HEK293T (cell line): ENCODE measurements around the gene FBXL16.

Source experiments
- CTCF ChIA-PET: fragments of 350-600 bp; formaldehyde crosslinking; extraction: SDS; loops from one replicate; lab custom pipeline; 2021; ENCODE audit warnings: antibody characterized with exemption, inconsistent platforms; lab: Yijun Ruan, JAX
- POLR2A ChIA-PET: fragments of 350-600 bp; formaldehyde crosslinking; extraction: SDS; loops from one replicate; lab custom pipeline; 2020; ENCODE audit warnings: antibody characterized with exemption, inconsistent platforms; lab: Yijun Ruan, JAX
- DNase-seq: peaks from one replicate; pipeline ENCODE4 v3.0.0; 2012; ENCODE audit warnings: mixed read lengths; ENCODE audit errors: extremely low spot score
- ARNT ChIP-seq: fragments of 450-650 bp; IDR thresholded peaks from 2 replicates; pipeline ENCODE4 v1.6.1; 2017; ENCODE audit warnings: mild to moderate bottlenecking
- BHLHE40 ChIP-seq: fragments of 450-650 bp; IDR thresholded peaks from 2 replicates; pipeline ENCODE4 v1.6.1; 2016; ENCODE audit warnings: mild to moderate bottlenecking, moderate library complexity, borderline replicate concordance
- CTBP1 ChIP-seq: fragments of 450-650 bp; IDR thresholded peaks from 2 replicates; pipeline ENCODE4 v1.6.1; 2016; ENCODE audit warnings: borderline replicate concordance
- ELF4 ChIP-seq: fragments of 450-650 bp; IDR thresholded peaks from 2 replicates; pipeline ENCODE4 v1.6.1; 2017; ENCODE audit warnings: antibody characterized with exemption
- FOXA1 ChIP-seq: fragments of 450-650 bp; IDR thresholded peaks from 2 replicates; pipeline ENCODE4 v1.6.1; 2016; ENCODE audit warnings: mild to moderate bottlenecking
- FOXK2 ChIP-seq: fragments of 450-650 bp; IDR thresholded peaks from 2 replicates; pipeline ENCODE4 v1.6.1; 2016; ENCODE audit warnings: mild to moderate bottlenecking
- FOXM1 ChIP-seq: fragments of 450-650 bp; IDR thresholded peaks from 2 replicates; pipeline ENCODE4 v1.6.1; 2017; ENCODE audit warnings: mild to moderate bottlenecking, borderline replicate concordance
- HDGF ChIP-seq: fragments of 450-650 bp; IDR thresholded peaks from 2 replicates; pipeline ENCODE4 v1.6.1; 2017; ENCODE audit warnings: antibody characterized with exemption, borderline replicate concordance
- L3MBTL2 ChIP-seq: fragments of 450-650 bp; conservative IDR thresholded peaks from 2 replicates; pipeline ENCODE4 v1.6.1; 2016; ENCODE audit warnings: mild to moderate bottlenecking
- LEF1 ChIP-seq: fragments of 450-650 bp; IDR thresholded peaks from 2 replicates; pipeline ENCODE4 v1.6.1; 2017; ENCODE audit warnings: mild to moderate bottlenecking, borderline replicate concordance
- NFRKB ChIP-seq: fragments of 450-650 bp; IDR thresholded peaks from 2 replicates; pipeline ENCODE4 v1.6.1; 2016; ENCODE audit warnings: mild to moderate bottlenecking, moderate library complexity
- SP1 ChIP-seq: fragments of 450-650 bp; IDR thresholded peaks from 2 replicates; pipeline ENCODE4 v1.6.1; 2017
- SUZ12 ChIP-seq: fragments of 450-650 bp; IDR thresholded peaks from 2 replicates; pipeline ENCODE4 v1.6.1; 2016; ENCODE audit warnings: mild to moderate bottlenecking
- TARDBP ChIP-seq: fragments of 450-650 bp; IDR thresholded peaks from 2 replicates; pipeline ENCODE4 v1.6.1; 2016
- ZNF384 ChIP-seq: fragments of 450-650 bp; IDR thresholded peaks from 2 replicates; pipeline ENCODE4 v1.6.1; 2016
- TF ChIP-seq, protein P1 (sequence below): fragments of 450-650 bp; IDR thresholded peaks from 2 replicates; pipeline ENCODE4 v1.6.1; 2016

Gene FBXL16

DNA sequence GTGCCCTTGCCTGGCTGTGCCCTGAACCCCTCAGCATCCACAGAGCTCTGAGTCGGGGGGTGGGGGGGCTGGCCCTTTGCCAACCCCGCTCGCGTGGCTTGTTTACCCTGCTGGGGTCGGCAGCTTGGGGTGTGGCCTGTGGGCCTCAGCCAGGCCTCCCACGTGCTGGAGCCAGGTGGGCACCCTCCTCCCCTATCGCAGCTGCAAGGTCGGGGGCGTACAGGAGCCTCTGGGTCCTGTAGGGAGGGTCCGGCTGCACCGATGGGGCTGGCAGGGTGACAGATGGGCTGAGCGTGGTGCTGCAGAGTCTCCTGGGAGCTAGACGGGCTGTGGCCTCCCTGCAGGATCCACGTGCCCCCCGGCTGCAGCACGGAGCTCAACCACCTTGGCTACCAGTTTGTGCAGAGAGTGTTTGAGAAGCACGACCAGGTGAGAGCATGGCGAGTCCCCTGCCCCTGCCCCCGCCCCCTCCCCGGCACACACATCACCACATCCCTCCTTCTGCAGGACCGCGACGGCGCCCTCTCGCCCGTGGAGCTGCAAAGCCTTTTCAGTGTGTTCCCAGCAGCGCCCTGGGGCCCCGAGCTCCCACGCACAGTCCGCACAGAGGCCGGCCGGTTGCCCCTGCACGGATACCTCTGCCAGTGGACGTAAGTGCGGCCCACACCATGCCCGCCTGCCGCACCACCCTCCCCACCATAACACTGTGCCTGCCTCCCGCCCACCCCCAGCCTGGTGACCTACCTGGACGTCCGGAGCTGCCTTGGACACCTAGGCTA, 34.1 kb downstream of the FBXL16 start:
- ChIA-PET CTCF (no interaction called here), POLR2A (interaction anchor here (1.1 to 2.1 kb wide), 2 partner anchors 10 to 24 kb away, joined by 3 to 9 read pairs; partner anchors contain the start of gene STUB1)
- no peak for TF ChIP-seq SP1
- no peak for TF ChIP-seq NFRKB
- no peak for TF ChIP-seq BHLHE40
- no peak for TF ChIP-seq CTBP1
- no peak for TF ChIP-seq FOXA1
- no peak for TF ChIP-seq HDGF
- TF ChIP-seq L3MBTL2: no peak
- TF ChIP-seq LEF1: no peak
- TF ChIP-seq FOXK2: no peak
- TF ChIP-seq ARNT: no peak
- no peak for TF ChIP-seq ELF4
- no peak for TF ChIP-seq TARDBP
- DNase-seq: no peak

DNA sequence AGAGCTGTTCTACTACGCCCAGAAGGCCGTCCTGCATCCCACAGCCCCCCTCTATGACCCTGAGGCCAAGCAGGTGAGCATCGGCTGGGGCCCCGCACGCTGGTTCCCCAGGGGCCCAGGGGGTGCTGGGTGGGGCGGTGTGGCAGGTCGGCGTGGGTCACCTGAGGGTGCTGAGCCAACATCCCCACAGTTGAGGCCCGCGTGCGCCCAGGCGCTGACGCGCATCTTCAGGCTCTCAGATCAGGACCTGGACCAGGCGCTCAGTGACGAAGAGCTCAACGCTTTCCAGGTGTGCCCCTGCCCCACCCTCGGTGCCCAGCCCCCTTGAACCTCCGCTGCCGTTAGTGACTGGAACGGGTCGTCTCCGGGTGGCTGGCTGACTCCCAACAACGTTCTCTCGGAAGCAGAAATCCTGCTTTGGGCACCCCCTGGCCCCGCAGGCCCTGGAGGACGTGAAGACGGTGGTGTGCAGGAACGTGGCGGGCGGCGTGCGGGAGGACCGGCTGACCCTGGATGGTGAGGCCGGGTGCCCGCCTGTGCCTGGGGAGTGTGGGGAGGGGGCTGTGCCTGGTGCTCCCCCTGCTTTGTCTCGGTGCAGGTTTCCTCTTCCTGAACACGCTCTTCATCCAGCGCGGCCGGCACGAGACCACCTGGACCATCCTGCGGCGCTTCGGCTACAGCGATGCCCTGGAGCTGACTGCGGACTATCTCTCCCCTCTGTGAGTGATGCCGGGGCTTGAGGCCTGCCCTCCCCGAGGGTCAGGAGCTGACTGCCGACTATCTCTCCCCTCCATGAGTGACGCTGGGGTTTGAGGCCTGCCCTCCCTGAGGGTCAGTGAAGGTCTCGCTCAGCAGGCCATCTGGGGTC, 34.9 kb downstream of the FBXL16 start:
- DNase-seq: no peak
- CTCF ChIA-PET: no interaction called here
- TF ChIP-seq CTBP1 (no peak), TARDBP (no peak), SP1 (no peak), NFRKB (no peak), HDGF (no peak), FOXA1 (no peak), ZNF384 (no peak), SUZ12 (no peak), L3MBTL2 (no peak), FOXK2 (no peak), LEF1 (no peak), BHLHE40 (no peak), FOXM1 (no peak), ELF4 (no peak), ARNT (no peak)
- TF ChIP-seq, protein P1, sequence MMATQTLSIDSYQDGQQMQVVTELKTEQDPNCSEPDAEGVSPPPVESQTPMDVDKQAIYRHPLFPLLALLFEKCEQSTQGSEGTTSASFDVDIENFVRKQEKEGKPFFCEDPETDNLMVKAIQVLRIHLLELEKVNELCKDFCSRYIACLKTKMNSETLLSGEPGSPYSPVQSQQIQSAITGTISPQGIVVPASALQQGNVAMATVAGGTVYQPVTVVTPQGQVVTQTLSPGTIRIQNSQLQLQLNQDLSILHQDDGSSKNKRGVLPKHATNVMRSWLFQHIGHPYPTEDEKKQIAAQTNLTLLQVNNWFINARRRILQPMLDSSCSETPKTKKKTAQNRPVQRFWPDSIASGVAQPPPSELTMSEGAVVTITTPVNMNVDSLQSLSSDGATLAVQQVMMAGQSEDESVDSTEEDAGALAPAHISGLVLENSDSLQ: no peak
- POLR2A ChIA-PET: interaction anchor here (1.1 kb wide), 2 partner anchors 11 to 25 kb away, joined by 3 to 4 read pairs; no protein-coding TSS in a partner anchor

GRCh38 chr16:669666-670065, 35.9 kb downstream of the FBXL16 start:
- ChIA-PET CTCF (no interaction called here), POLR2A (interaction anchor here (1.8 to 3.0 kb wide), 2 partner anchors 10 to 12 kb away, joined by 9 to 13 read pairs; partner anchors contain the start of gene STUB1)
- TF ChIP-seq HDGF (no peak), LEF1 (no peak), FOXK2 (no peak), NFRKB (no peak), L3MBTL2 (no peak), FOXA1 (no peak), ELF4 (no peak), CTBP1 (no peak)

GRCh38 chr16:668519-669171, 37.0 kb downstream of the FBXL16 start:
- TF ChIP-seq CTBP1 (no peak), FOXK2 (no peak), ZNF384 (no peak), LEF1 (no peak), BHLHE40 (no peak), FOXM1 (no peak), FOXA1 (no peak), NFRKB (no peak), ELF4 (no peak), SUZ12 (no peak)
- TF ChIP-seq, protein P1: no peak
- ChIA-PET POLR2A (interaction anchor here (1.1 to 3.0 kb wide), 3 partner anchors 11 to 33 kb away, joined by 3 to 13 read pairs (median 9); partner anchors contain the start of genes METTL26 and STUB1), CTCF (no interaction called here)
- no peak for DNase-seq

More at GRCh38 chr16:669666-670065, 35.9 kb downstream of the FBXL16 start:
- DNase-seq: no peak

GRCh38 chr16:667780-668518, 37.7 kb downstream of the FBXL16 start, which contains the start of gene RHOT2:
Gene RHOT2 (plus strand): TSS chr16:668132. CDS start chr16:668200, 68 bp downstream.
- TF ChIP-seq ARNT (peak; percentile 80), FOXM1 (peak; percentile 70; the same call in 1 of the 2 replicates), SP1 (no peak), HDGF (no peak), FOXK2 (no peak), ELF4 (no peak), BHLHE40 (no peak), CTBP1 (no peak), FOXA1 (no peak), SUZ12 (no peak), TARDBP (no peak), NFRKB (no peak), ZNF384 (no peak), LEF1 (no peak), L3MBTL2 (no peak)
- TF ChIP-seq, protein P1: no peak
- CTCF ChIA-PET: interaction anchor here (0.7 to 1.0 kb wide), 2 partner anchors 15 to 22 kb away, joined by 3 read pairs; partner anchors contain the start of gene WDR24
- peak; percentile 90 for DNase-seq
- POLR2A ChIA-PET: interaction anchor here (0.9 to 3.0 kb wide), 5 partner anchors 11 to 32 kb away, joined by 3 to 13 read pairs (median 4); partner anchors contain the start of genes METTL26 and WDR90
